Measurements from ENCODE around the gene SDHA. TPM values are rescaled to one million over a fixed set of nuclear protein-coding genes. Genes with fewer than 3 reads are reported as not detected.

SDHA gene
- total and polyA plus RNA-seq, 2 donors (not counting 1 experiment from before 2014, with no cell fraction given), result 77.2 to 137 TPM

DNA sequence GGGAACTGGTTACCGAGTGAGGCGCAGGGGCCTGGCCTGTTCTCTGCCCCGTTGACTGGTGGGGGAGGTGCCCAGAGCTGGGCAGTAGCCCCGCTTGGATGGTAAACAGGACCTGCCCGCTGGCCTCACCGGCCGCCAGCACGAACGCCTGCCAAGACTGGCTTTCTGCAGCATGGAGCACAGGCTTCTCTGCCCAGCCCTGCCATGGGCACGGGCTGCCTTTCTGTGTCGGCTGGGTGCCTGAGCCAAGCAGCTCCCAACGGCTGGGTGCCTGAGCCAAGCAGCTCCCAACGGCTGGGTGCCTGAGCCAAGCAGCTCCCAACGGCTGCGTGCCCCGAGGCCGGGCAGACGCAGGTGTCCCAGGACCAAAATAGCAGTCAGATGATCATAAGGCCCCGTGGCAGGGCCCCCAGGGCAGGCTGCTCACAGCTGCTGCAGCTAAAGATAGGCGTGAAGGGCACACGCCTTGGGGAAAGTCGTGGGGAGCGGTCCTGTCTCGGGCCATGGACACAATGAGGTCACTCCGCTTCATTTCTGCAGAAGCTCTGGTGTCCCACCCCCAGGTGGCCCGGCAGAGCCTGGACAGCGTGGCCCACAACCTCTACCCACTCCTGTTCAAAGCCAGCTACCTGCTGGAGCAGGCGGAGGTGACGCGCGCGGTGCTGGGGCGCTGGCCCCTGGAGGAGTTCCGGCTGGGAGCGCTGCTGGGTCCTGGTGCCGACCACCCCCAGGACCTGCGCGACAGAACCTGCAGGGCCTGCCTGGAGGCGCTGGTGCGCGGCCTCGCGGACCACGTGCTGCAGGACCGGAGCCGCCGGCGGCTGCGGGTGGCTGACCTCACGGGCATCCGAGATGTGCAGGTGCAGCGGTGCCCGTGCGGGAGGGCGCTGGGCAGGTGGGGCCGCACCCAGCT is 26.8 kb upstream of the SDHA start, which contains the start of gene LRRC14B:
Gene LRRC14B (plus strand): TSS at position 460 of the 913 bp plus-strand sequence. CDS start 44 bp downstream, at position 504.
- no peak within 1 kb of the TSS for H3K27ac Mint-ChIP-seq
- POLR2A ChIA-PET, result no interaction called here

More for the DNA sequence above, 26.8 kb upstream of the SDHA start, which contains the start of gene LRRC14B:
- no peaks in the 10 kb centered on the region for H3K79me2 ChIP-seq (ENCODE audit: control insufficient read depth, insufficient read depth, low read length)
- CTCF ChIA-PET, result interaction anchor here (1.1 kb wide), 1 partner anchor 235 kb away, joined by 3 read pairs; no protein-coding TSS in a partner anchor
- peaks cover 16 to 19% of the 10 kb centered on the region in 2 donors for H3K4me1 ChIP-seq (ENCODE audit: control insufficient read depth in 2 of 2, insufficient read depth in 2 of 2, low read length in 2 of 2)
- DNase-seq (peak; percentile 32), ATAC-seq (ENCODE audit: low read depth) (no peak)
- peaks cover 21% of the 10 kb centered on the region for H3K4me1 Mint-ChIP-seq
- H3K27me3 Mint-ChIP-seq, result peaks cover 12% of the 10 kb centered on the region
- TF ChIP-seq, protein P1, sequence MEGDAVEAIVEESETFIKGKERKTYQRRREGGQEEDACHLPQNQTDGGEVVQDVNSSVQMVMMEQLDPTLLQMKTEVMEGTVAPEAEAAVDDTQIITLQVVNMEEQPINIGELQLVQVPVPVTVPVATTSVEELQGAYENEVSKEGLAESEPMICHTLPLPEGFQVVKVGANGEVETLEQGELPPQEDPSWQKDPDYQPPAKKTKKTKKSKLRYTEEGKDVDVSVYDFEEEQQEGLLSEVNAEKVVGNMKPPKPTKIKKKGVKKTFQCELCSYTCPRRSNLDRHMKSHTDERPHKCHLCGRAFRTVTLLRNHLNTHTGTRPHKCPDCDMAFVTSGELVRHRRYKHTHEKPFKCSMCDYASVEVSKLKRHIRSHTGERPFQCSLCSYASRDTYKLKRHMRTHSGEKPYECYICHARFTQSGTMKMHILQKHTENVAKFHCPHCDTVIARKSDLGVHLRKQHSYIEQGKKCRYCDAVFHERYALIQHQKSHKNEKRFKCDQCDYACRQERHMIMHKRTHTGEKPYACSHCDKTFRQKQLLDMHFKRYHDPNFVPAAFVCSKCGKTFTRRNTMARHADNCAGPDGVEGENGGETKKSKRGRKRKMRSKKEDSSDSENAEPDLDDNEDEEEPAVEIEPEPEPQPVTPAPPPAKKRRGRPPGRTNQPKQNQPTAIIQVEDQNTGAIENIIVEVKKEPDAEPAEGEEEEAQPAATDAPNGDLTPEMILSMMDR (IDR thresholded peaks at IDR 0.05), result no peak
- TF ChIP-seq EZH2 (IDR thresholded peaks at IDR 0.05; ENCODE audit: borderline replicate concordance, insufficient read depth, low read depth, low read length, poor library complexity, severe bottlenecking), result no peak
- intact Hi-C loops (cut with micrococcal nuclease), result no loop called here
- peak within 1 kb of the TSS; percentile 23 for H3K9ac ChIP-seq (ENCODE audit: low read length)
- 12% methylated on average over 56 of the region's 56 CpGs for WGBS (ENCODE audit: insufficient coverage)
- H2AFZ ChIP-seq (ENCODE audit: insufficient read depth, low read depth, low read length, poor library complexity, severe bottlenecking), result peak within 1 kb of the TSS; percentile 54
- H4K20me1 ChIP-seq (ENCODE audit: control insufficient read depth, insufficient read depth, low read length, poor library complexity, severe bottlenecking), result no peaks in the 10 kb centered on the region
- H3K9me3 ChIP-seq (ENCODE audit: control extremely low read depth in 1 of 3, control insufficient read depth in 2 of 3, insufficient read depth in 1 of 3, low read length in 2 of 3), result no peaks in the 10 kb centered on the region
- H3K36me3 ChIP-seq (replicated peaks in 1 of 2; ENCODE audit: control extremely low read depth in 1 of 2, control insufficient read depth in 1 of 2, extremely low read depth in 1 of 2, insufficient read depth in 2 of 2, low read length in 1 of 2), result no peaks in the 10 kb centered on the region
- peak within 1 kb of the TSS; percentile 75 for H3K4me2 ChIP-seq (replicated peaks; ENCODE audit: low read depth, low read length, poor library complexity, severe bottlenecking)
- H3K4me3 Mint-ChIP-seq, result peak within 1 kb of the TSS; percentile 39
- peaks cover 0 to 29% (median 2%) of the 10 kb centered on the region in 4 experiments for H3K27me3 ChIP-seq (replicated peaks in 1 of 4; ENCODE audit: control extremely low read depth in 1 of 4, control insufficient read depth in 3 of 4, insufficient read depth in 4 of 4, low read length in 3 of 4)
- H3K9me3 Mint-ChIP-seq (ENCODE audit: insufficient read depth), result no peaks in the 10 kb centered on the region
- peak within 1 kb of the TSS in 3 of 5 experiments; percentile 13 to 31 (median 18) for H3K4me3 ChIP-seq (ENCODE audit: control extremely low read depth in 1 of 5, extremely low read depth in 1 of 5, insufficient read depth in 1 of 5, low read depth in 2 of 5, low read length in 4 of 5)
- no peak within 1 kb of the TSS for H3K27ac ChIP-seq (ENCODE audit: low read length in 2 of 2)

Data from B cell (primary cell).